SK-N-MC (cell line): ENCODE measurements around the gene HCN1.
A peak's percentile ranks its signal among the peaks of the same experiment; 100 is the strongest.
"Not testable (repeated sequence)": the region's sequence is repeated elsewhere in the genome, so short reads cannot be mapped to it uniquely, and the experiment has no call there.

Experiments
- DNase-seq: peaks from one replicate; pipeline ENCODE4 v3.0.0-alpha.2; 2011; ENCODE audit warnings: low read depth, low spot score
- H3K27ac ChIP-seq: fragments of 200-600 bp; sonication (generic); 2 replicates; pipeline ENCODE4 v1.5.1; 2016; ENCODE audit warnings: mixed run types
- H3K36me3 ChIP-seq: fragments of 200-600 bp; sonication (generic); 2 replicates; pipeline ENCODE4 v1.6.1; 2017; ENCODE audit warnings: antibody characterized with exemption, low read length, mixed read lengths; ENCODE audit not compliant: insufficient read depth
- H3K4me3 ChIP-seq: fragments of 200-600 bp; sonication (generic); 2 replicates; pipeline ENCODE4 v1.5.1; 2016
- H3K9ac ChIP-seq: fragments of 200-600 bp; sonication (generic); 2 replicates; pipeline ENCODE4 v1.8.0; 2017; ENCODE audit warnings: mixed run types, mixed read lengths; ENCODE audit not compliant: insufficient read length
- H3K9me3 ChIP-seq: fragments of 200-600 bp; sonication (generic); 2 replicates; pipeline ENCODE4 v1.6.1; 2017; ENCODE audit warnings: low read depth, mild to moderate bottlenecking, antibody characterized with exemption, low read length, moderate library complexity, mixed read lengths
- EZH2 ChIP-seq: fragments of 200-600 bp; sonication (generic); IDR thresholded peaks from one replicate; pipeline ENCODE4 v1.6.1; 2017; ENCODE audit warnings: antibody characterized with exemption
- FOXP2 ChIP-seq: optimal IDR thresholded peaks from 2 replicates; pipeline ENCODE3; 2011; ENCODE audit warnings: mild to moderate bottlenecking, moderate library complexity; ENCODE audit not compliant: insufficient read depth; ENCODE audit errors: extremely low read length, control extremely low read depth
- POLR2AphosphoS5 ChIP-seq: IDR thresholded peaks from 2 replicates; pipeline ENCODE4 v1.6.1; 2012; ENCODE audit warnings: mild to moderate bottlenecking, low read depth, low read length, borderline replicate concordance

The HCN1 gene

GRCh38 chr5:45402804-45403455 is 293.2 kb downstream of the HCN1 start:
- Histone ChIP-seq H3K9me3 (no peaks in the 10 kb centered on the region), H3K27ac (peak overlapping the region; percentile 82), H3K9ac (no peak overlapping the region), H3K4me3 (peak overlapping the region; percentile 4; the same call in 1 of the 2 replicates), H3K36me3 (no peaks in the 10 kb centered on the region)
- TF ChIP-seq FOXP2 (no peak), EZH2 (no peak), POLR2AphosphoS5 (no peak)
- peak; percentile 62 for DNase-seq

- no peak overlapping the region for H3K4me3 ChIP-seq
- no peak for DNase-seq
Observed at GRCh38 chr5:45399041-45399440, 297.1 kb downstream of the HCN1 start.

GRCh38 chr5:45385321-45386058 is 310.7 kb downstream of the HCN1 start:
- no peak for TF ChIP-seq POLR2AphosphoS5
- Histone ChIP-seq H3K4me3 (no peak overlapping the region), H3K9me3 (no peaks in the 10 kb centered on the region), H3K27ac (no peak overlapping the region), H3K36me3 (no peaks in the 10 kb centered on the region), H3K9ac (no peak overlapping the region)
- DNase-seq: no peak

More at GRCh38 chr5:45399041-45399440, 297.1 kb downstream of the HCN1 start:
- Histone ChIP-seq H3K9ac (no peak overlapping the region), H3K9me3 (no peaks in the 10 kb centered on the region), H3K36me3 (no peaks in the 10 kb centered on the region), H3K27ac (no peak overlapping the region; the same call in 1 of the 2 replicates)
- TF ChIP-seq POLR2AphosphoS5: no peak
- no peak for TF ChIP-seq FOXP2
- TF ChIP-seq EZH2: no peak

GRCh38 chr5:45383985-45384384 is 312.2 kb downstream of the HCN1 start:
- TF ChIP-seq FOXP2: no peak
- TF ChIP-seq EZH2: no peak
- TF ChIP-seq POLR2AphosphoS5: no peak
- H3K9me3 ChIP-seq: no peaks in the 10 kb centered on the region
- H3K9ac ChIP-seq: no peak overlapping the region
- no peaks in the 10 kb centered on the region for H3K36me3 ChIP-seq
- DNase-seq: no peak
- H3K27ac ChIP-seq: no peak overlapping the region
- H3K4me3 ChIP-seq: no peak overlapping the region

- Histone ChIP-seq H3K9ac (no peak overlapping the region), H3K9me3 (no peaks in the 10 kb centered on the region), H3K4me3 (no peak overlapping the region), H3K36me3 (no peaks in the 10 kb centered on the region), H3K27ac (no peak overlapping the region)
- TF ChIP-seq POLR2AphosphoS5: no peak
- TF ChIP-seq EZH2: no peak
- no peak for TF ChIP-seq FOXP2
- DNase-seq: no peak
Observed at GRCh38 chr5:45382583-45382982, 313.6 kb downstream of the HCN1 start.

GRCh38 chr5:45376417-45376816 is 319.8 kb downstream of the HCN1 start:
- Histone ChIP-seq H3K27ac (no peak overlapping the region), H3K9me3 (no peaks in the 10 kb centered on the region), H3K36me3 (no peaks in the 10 kb centered on the region), H3K9ac (no peak overlapping the region), H3K4me3 (no peak overlapping the region)
- DNase-seq: no peak
- TF ChIP-seq FOXP2: no peak
- TF ChIP-seq POLR2AphosphoS5: no peak
- no peak for TF ChIP-seq EZH2

GRCh38 chr5:45372629-45373028 is 323.6 kb downstream of the HCN1 start:
- H3K9ac ChIP-seq: no peak overlapping the region
- no peaks in the 10 kb centered on the region for H3K9me3 ChIP-seq

GRCh38 chr5:45371423-45371822 is 324.8 kb downstream of the HCN1 start:
- H3K9ac ChIP-seq: not testable (repeated sequence)

More at GRCh38 chr5:45372629-45373028, 323.6 kb downstream of the HCN1 start:
- Histone ChIP-seq H3K36me3 (no peaks in the 10 kb centered on the region), H3K27ac (no peak overlapping the region), H3K4me3 (no peak overlapping the region)
- no peak for DNase-seq
- TF ChIP-seq EZH2 (no peak), POLR2AphosphoS5 (no peak), FOXP2 (no peak)

More at GRCh38 chr5:45371423-45371822, 324.8 kb downstream of the HCN1 start:
- H3K36me3 ChIP-seq, DNase-seq, H3K4me3 ChIP-seq, H3K27ac ChIP-seq, H3K9me3 ChIP-seq: not testable (repeated sequence)
